B cell (primary cell): ENCODE data around the gene RAD51B. TPM values are rescaled to one million over a fixed set of nuclear protein-coding genes. Genes with fewer than 3 reads are reported as not detected.

Source experiments
- ATAC-seq: fragments of 200-7000 bp; cut with Tn5 transposase; one replicate; pipeline ENCODE4 v1.10.0; 2021; ENCODE audit warnings: low read depth, mild to moderate bottlenecking, moderate number of reproducible peaks, moderate library complexity
- CTCF ChIA-PET: fragments of 350-600 bp; sonication (Branson Sonifier 250); formaldehyde crosslinking; loops from one replicate; lab custom pipeline; 2021; ENCODE audit warnings: antibody characterized with exemption, inconsistent platforms; lab: Charles Lee
- POLR2A ChIA-PET: fragments of 350-600 bp; sonication (Branson Sonifier 250); formaldehyde crosslinking; loops from one replicate; lab custom pipeline; 2021; ENCODE audit warnings: antibody characterized with exemption; lab: Charles Lee
- DNase-seq: peaks from one replicate; pipeline ENCODE4 v3.0.0; 2013
- H2AFZ ChIP-seq: 2 replicates; pipeline ENCODE4 v1.6.1; 2012; ENCODE audit warnings: mild to moderate bottlenecking, low read depth, low read length; ENCODE audit not compliant: insufficient read depth, poor library complexity, severe bottlenecking
- H3K27ac ChIP-seq, 2 donors: 1 replicate in 1 of 2; 2 replicates in 1 of 2; pipeline ENCODE4 v1.5.1; 2012 to 2013; ENCODE audit warnings: low read length in 2 of 2, mild to moderate bottlenecking in 2 of 2, moderate library complexity in 1 of 2
- H3K27me3 ChIP-seq, 4 experiments: fragments of 200-600 bp in 1 of 4; sonication (generic) in 1 of 4; replicated peaks in 1 of 4; 1 replicate in 2 of 4; 2 replicates in 2 of 4; pipeline versions ENCODE4 v1.6.1 to v1.7.0; 2013 to 2016; ENCODE audit warnings: low read length in 3 of 4, mild to moderate bottlenecking in 2 of 4, mixed read lengths in 1 of 4, moderate library complexity in 1 of 4; ENCODE audit not compliant: insufficient read depth in 4 of 4, control insufficient read depth in 3 of 4; ENCODE audit errors: control extremely low read depth in 1 of 4
- H3K36me3 ChIP-seq, 2 experiments: replicated peaks in 1 of 2; 1 replicate in 1 of 2; 2 replicates in 1 of 2; pipeline versions ENCODE4 v1.6.1 to v1.7.1; 2013; ENCODE audit warnings: low read length in 1 of 2; ENCODE audit not compliant: insufficient read depth in 2 of 2, control insufficient read depth in 1 of 2; ENCODE audit errors: control extremely low read depth in 1 of 2, extremely low read depth in 1 of 2
- H3K4me1 ChIP-seq, 2 donors: fragments of 200-600 bp in 1 of 2; sonication (generic) in 1 of 2; 1 replicate in 1 of 2; 2 replicates in 1 of 2; pipeline versions ENCODE4 v1.5.1 to v1.6.1; 2013 to 2017; ENCODE audit warnings: low read length in 2 of 2; ENCODE audit not compliant: control insufficient read depth in 2 of 2, insufficient read depth in 2 of 2
- H3K4me2 ChIP-seq: replicated peaks from 2 replicates; pipeline ENCODE3; 2012; ENCODE audit warnings: mild to moderate bottlenecking, low read depth, low read length; ENCODE audit not compliant: poor library complexity, severe bottlenecking
- H3K4me3 ChIP-seq, 5 experiments: fragments of 200-600 bp in 1 of 5; sonication (generic) in 1 of 5; 1 replicate in 3 of 5; 2 replicates in 2 of 5; pipeline versions ENCODE4 v1.5.1 to v1.7.0; 2011 to 2016; ENCODE audit warnings: low read length in 4 of 5, mild to moderate bottlenecking in 4 of 5, low read depth in 2 of 5, control low read depth in 1 of 5, moderate library complexity in 1 of 5; ENCODE audit not compliant: insufficient read depth in 1 of 5; ENCODE audit errors: control extremely low read depth in 1 of 5, extremely low read depth in 1 of 5
- H3K79me2 ChIP-seq: fragments of 200-600 bp; sonication (generic); one replicate; pipeline ENCODE4 v1.6.0; 2016; ENCODE audit warnings: low read length; ENCODE audit not compliant: control insufficient read depth, insufficient read depth
- H3K9ac ChIP-seq: fragments of 200-600 bp; sonication (generic); 2 replicates; pipeline ENCODE4 v1.6.1; 2017; ENCODE audit warnings: mild to moderate bottlenecking, low read length, moderate library complexity
- H3K9me3 ChIP-seq, 3 donors: one replicate each; pipeline versions ENCODE4 v1.6.1 to v1.7.1; 2013; ENCODE audit warnings: low read length in 2 of 3; ENCODE audit not compliant: control insufficient read depth in 2 of 3, insufficient read depth in 1 of 3; ENCODE audit errors: control extremely low read depth in 1 of 3
- H4K20me1 ChIP-seq: 2 replicates; pipeline ENCODE4 v1.6.0; 2012; ENCODE audit warnings: mild to moderate bottlenecking, low read length; ENCODE audit not compliant: insufficient read depth, control insufficient read depth, poor library complexity, severe bottlenecking
- H3K27ac Mint-ChIP-seq: one replicate; pipeline ENCODE4 v1.8.0; 2021; ENCODE audit warnings: mixed read lengths
- H3K27me3 Mint-ChIP-seq: one replicate; pipeline ENCODE4 v1.8.0; 2021; ENCODE audit warnings: mixed read lengths
- H3K4me1 Mint-ChIP-seq: one replicate; pipeline ENCODE4 v1.8.0; 2021; ENCODE audit warnings: mixed read lengths
- H3K4me3 Mint-ChIP-seq: one replicate; pipeline ENCODE4 v1.8.0; 2021; ENCODE audit warnings: mixed read lengths
- H3K9me3 Mint-ChIP-seq: one replicate; pipeline ENCODE4 v1.8.0; 2022; ENCODE audit warnings: mixed read lengths; ENCODE audit not compliant: insufficient read depth
- CTCF ChIP-seq: fragments of 200-600 bp; IDR thresholded peaks from one replicate; pipeline ENCODE4 v1.8.0; 2022; ENCODE audit warnings: antibody characterized with exemption, mild to moderate bottlenecking
- EZH2 ChIP-seq: IDR thresholded peaks from 2 replicates; pipeline ENCODE4 v1.6.1; 2012; ENCODE audit warnings: borderline replicate concordance, low read depth, mild to moderate bottlenecking, moderate library complexity, low read length; ENCODE audit not compliant: insufficient read depth, poor library complexity, severe bottlenecking
- WGBS: methylation state at CpG from one replicate; pipeline ENCODE4 v1.1.5; 2013; ENCODE audit warnings: missing lambda C conversion rate; ENCODE audit not compliant: insufficient coverage; 5-methylcytosine and 5-hydroxymethylcytosine counted together
- intact Hi-C: fragments of 100-400 bp; cut with micrococcal nuclease; formaldehyde crosslinking; loops from one replicate; pipeline ENCODE4 v1.10.0; 2022
- polyA plus RNA-seq: library from polyadenylated mRNA; depleted of rRNA; stranded (reverse); fragments of >200 nt; gene quantifications from 2 replicates; pipeline ENCODE4 v1.2.3, GENCODE V29; 2012
- total RNA-seq, 2 donors: library from RNA; stranded (reverse); fragments of 120-200 nt in 1 of 2; gene quantifications; 1 replicate in 1 of 2; 2 replicates in 1 of 2; pipeline versions ENCODE4 v1.2.3 to v1.2.4, GENCODE V29; 2013 to 2022

RAD51B gene
- total and polyA plus RNA-seq, 2 donors (not counting 1 experiment from before 2014, with no cell fraction given): 6.5 to 60.6 TPM

GRCh38 chr14:68199554-68200151 lies 380.1 kb downstream of the RAD51B start:
- ATAC-seq (no peak), DNase-seq (no peak)
- H3K4me2 ChIP-seq: no peak overlapping the region
- no peaks in the 10 kb centered on the region for H3K4me1 Mint-ChIP-seq
- H3K79me2 ChIP-seq: no peaks in the 10 kb centered on the region
- H3K27me3 Mint-ChIP-seq: no peaks in the 10 kb centered on the region
- H3K27ac Mint-ChIP-seq: no peak overlapping the region
- no peak overlapping the region for H3K9ac ChIP-seq
- H3K27ac ChIP-seq: no peak overlapping the region
- H3K4me1 ChIP-seq: no peaks in the 10 kb centered on the region
- no peaks in the 10 kb centered on the region for H3K36me3 ChIP-seq
- no peaks in the 10 kb centered on the region for H3K9me3 ChIP-seq
- WGBS: 97% methylated on average over 5 of the region's 8 CpGs
- POLR2A ChIA-PET: no interaction called here
- no peak overlapping the region for H3K4me3 Mint-ChIP-seq
- CTCF ChIA-PET: interaction anchor here (2.1 kb wide), 1 partner anchor 644 kb away, joined by 7 read pairs; no protein-coding TSS in a partner anchor
- H2AFZ ChIP-seq: no peak overlapping the region
- no peaks in the 10 kb centered on the region for H3K9me3 Mint-ChIP-seq
- no peak overlapping the region for H3K4me3 ChIP-seq
- no peak for TF ChIP-seq CTCF
- TF ChIP-seq EZH2: no peak
- no peaks in the 10 kb centered on the region for H4K20me1 ChIP-seq
- no peaks in the 10 kb centered on the region for H3K27me3 ChIP-seq
- intact Hi-C loops: no loop called here

GRCh38 chr14:68203871-68204270 lies 384.3 kb downstream of the RAD51B start:
- Histone ChIP-seq H3K27me3 (no peaks in the 10 kb centered on the region), H3K4me2 (no peak overlapping the region), H3K4me3 (no peak overlapping the region), H2AFZ (no peak overlapping the region), H3K4me1 (no peaks in the 10 kb centered on the region), H3K9me3 (no peaks in the 10 kb centered on the region), H3K27ac (no peak overlapping the region), H4K20me1 (no peaks in the 10 kb centered on the region), H3K9ac (no peak overlapping the region), H3K36me3 (no peaks in the 10 kb centered on the region), H3K79me2 (peaks cover under 1% of the 10 kb centered on the region)
- intact Hi-C loops: no loop called here
- TF ChIP-seq EZH2 (no peak), CTCF (no peak)
- H3K9me3 Mint-ChIP-seq: no peaks in the 10 kb centered on the region
- DNase-seq: no peak
- ATAC-seq: no peak
- H3K27ac Mint-ChIP-seq: no peak overlapping the region
- ChIA-PET CTCF (no interaction called here), POLR2A (no interaction called here)
- H3K4me3 Mint-ChIP-seq: no peak overlapping the region
- no peaks in the 10 kb centered on the region for H3K27me3 Mint-ChIP-seq
- peaks cover 2% of the 10 kb centered on the region for H3K4me1 Mint-ChIP-seq
